H1 (cell line): ENCODE results near the gene TSPAN4. TPM values are rescaled to one million over a fixed set of nuclear protein-coding genes. Genes with fewer than 3 reads are reported as not detected.

ENCODE experiments used
- CTCF ChIA-PET: fragments of 300-600 bp; sonication (Branson Sonifier 250); formaldehyde crosslinking; loops from one replicate; lab custom pipeline; 2021; ENCODE audit not compliant: partially characterized antibody; lab: Charles Lee
- POLR2A ChIA-PET: fragments of 300-600 bp; sonication (Branson Sonifier 250); formaldehyde crosslinking; loops from one replicate; lab custom pipeline; 2021; ENCODE audit warnings: inconsistent platforms; ENCODE audit not compliant: partially characterized antibody; lab: Charles Lee
- DNase-seq, 2 experiments: peaks; one replicate each; pipeline versions ENCODE4 v3.0.0 to v3.0.0-alpha.2; 2010 to 2022; ENCODE audit warnings: low spot score in 2 of 2, low read depth in 1 of 2, mixed read lengths in 1 of 2
- FAIRE-seq: peaks from 2 replicates; lab custom pipeline; 2011; peaks lifted over from hg19 to GRCh38; lab: Jason Lieb, UNC
- H2AFZ ChIP-seq: 2 replicates; pipeline ENCODE4 v1.8.1; 2012; ENCODE audit warnings: low read length, inconsistent platforms
- H2AK5ac ChIP-seq: 2 replicates; pipeline ENCODE4 v1.6.1; 2013; ENCODE audit warnings: low read depth, low read length
- H2BK120ac ChIP-seq: replicated peaks from 2 replicates; pipeline ENCODE3; 2013; ENCODE audit warnings: low read depth, low read length, inconsistent platforms
- H2BK12ac ChIP-seq: 2 replicates; pipeline ENCODE4 v1.6.1; 2013; ENCODE audit warnings: low read depth, low read length
- H2BK15ac ChIP-seq: 2 replicates; pipeline ENCODE4 v1.6.1; 2013; ENCODE audit warnings: low read length
- H2BK20ac ChIP-seq: 2 replicates; pipeline ENCODE4 v1.6.1; 2013; ENCODE audit warnings: low read length
- H2BK5ac ChIP-seq: 2 replicates; pipeline ENCODE4 v1.6.1; 2013; ENCODE audit warnings: low read depth, low read length
- H3K14ac ChIP-seq: 2 replicates; pipeline ENCODE4 v1.6.1; 2013; ENCODE audit warnings: inconsistent platforms; ENCODE audit not compliant: insufficient read length
- H3K18ac ChIP-seq: 2 replicates; pipeline ENCODE4 v1.6.1; 2013; ENCODE audit warnings: low read length; ENCODE audit errors: extremely low read depth
- H3K23ac ChIP-seq: 2 replicates; pipeline ENCODE4 v1.6.1; 2013; ENCODE audit warnings: inconsistent platforms; ENCODE audit not compliant: insufficient read length
- H3K23me2 ChIP-seq: 2 replicates; pipeline ENCODE4 v1.6.1; 2013; ENCODE audit warnings: low read depth, low read length
- H3K27ac ChIP-seq: 2 replicates; pipeline ENCODE4 v1.6.1; 2011; ENCODE audit warnings: low read depth, low read length, inconsistent platforms
- H3K27me3 ChIP-seq, 4 experiments: replicated peaks in 1 of 4; 1 replicate in 1 of 4; 2 replicates in 3 of 4; pipeline versions ENCODE4 v1.6.1 to v1.8.1; 2011 to 2013; ENCODE audit warnings: low read length in 3 of 4, mild to moderate bottlenecking in 3 of 4, inconsistent platforms in 2 of 4, mixed read lengths in 2 of 4, moderate library complexity in 1 of 4; ENCODE audit not compliant: control insufficient read depth in 3 of 4, insufficient read depth in 3 of 4; ENCODE audit errors: extremely low read depth in 1 of 4
- H3K36me3 ChIP-seq, 4 experiments: 2 replicates each; pipeline versions ENCODE4 v1.6.1 to v1.8.1; 2011 to 2013; ENCODE audit warnings: mild to moderate bottlenecking in 4 of 4, low read length in 3 of 4, moderate library complexity in 2 of 4, control low read depth in 1 of 4, inconsistent platforms in 1 of 4; ENCODE audit not compliant: insufficient read depth in 4 of 4, control insufficient read depth in 2 of 4
- H3K4ac ChIP-seq: replicated peaks from 2 replicates; pipeline ENCODE3; 2013; ENCODE audit warnings: low read length, low read depth, mixed read lengths, inconsistent platforms; ENCODE audit not compliant: insufficient read length
- H3K4me1 ChIP-seq, 4 experiments: replicated peaks in 1 of 4; 1 replicate in 1 of 4; 2 replicates in 3 of 4; pipeline versions ENCODE4 v1.6.1 to v1.8.1; 2011 to 2013; ENCODE audit warnings: low read length in 3 of 4, inconsistent platforms in 2 of 4, mixed read lengths in 1 of 4; ENCODE audit not compliant: insufficient read depth in 4 of 4, control insufficient read depth in 3 of 4
- H3K4me2 ChIP-seq, 2 experiments: 2 replicates each; pipeline versions ENCODE4 v1.6.1 to v1.8.1; 2011 to 2013; ENCODE audit warnings: low read depth in 2 of 2, low read length in 2 of 2, control low read depth in 1 of 2, inconsistent platforms in 1 of 2, mild to moderate bottlenecking in 1 of 2; ENCODE audit not compliant: insufficient read depth in 1 of 2
- H3K4me3 ChIP-seq, 4 experiments: fragments of 200-600, 300-600 bp in 1 of 4; sonication (generic), shearing (Covaris generic), sonication (Bioruptor Twin) in 1 of 4; 2 replicates each; pipeline versions ENCODE4 v1.5.1 to v1.8.1; 2011 to 2016; ENCODE audit warnings: low read length in 4 of 4, low read depth in 3 of 4, control low read depth in 2 of 4, inconsistent platforms in 2 of 4, mild to moderate bottlenecking in 2 of 4, mixed read lengths in 1 of 4, moderate library complexity in 1 of 4; ENCODE audit not compliant: insufficient read depth in 2 of 4; ENCODE audit errors: extremely low read depth in 1 of 4
- H3K56ac ChIP-seq: replicated peaks from 2 replicates; pipeline ENCODE3; 2013; ENCODE audit warnings: low read depth, mild to moderate bottlenecking, mixed read lengths, low read length, inconsistent platforms; ENCODE audit not compliant: insufficient read length
- H3K79me1 ChIP-seq: 2 replicates; pipeline ENCODE4 v1.6.1; 2013; ENCODE audit warnings: low read depth, low read length, control low read depth
- H3K79me2 ChIP-seq, 2 experiments: 2 replicates each; pipeline versions ENCODE4 v1.6.1 to v1.8.1; 2012 to 2013; ENCODE audit warnings: low read length in 2 of 2, mild to moderate bottlenecking in 2 of 2, inconsistent platforms in 1 of 2; ENCODE audit not compliant: insufficient read depth in 2 of 2, control insufficient read depth in 1 of 2
- H3K9ac ChIP-seq, 4 experiments: replicated peaks in 1 of 4; 1 replicate in 1 of 4; 2 replicates in 3 of 4; pipeline versions ENCODE4 v1.6.1 to v1.8.1; 2011 to 2013; ENCODE audit warnings: low read depth in 3 of 4, low read length in 3 of 4, control low read depth in 2 of 4, mild to moderate bottlenecking in 2 of 4, moderate library complexity in 2 of 4, inconsistent platforms in 1 of 4; ENCODE audit errors: extremely low read depth in 1 of 4
- H3K9me3 ChIP-seq, 2 experiments: 2 replicates each; pipeline versions ENCODE4 v1.6.1 to v1.8.1; 2012 to 2013; ENCODE audit warnings: mild to moderate bottlenecking in 2 of 2, moderate library complexity in 2 of 2, control low read depth in 1 of 2, inconsistent platforms in 1 of 2, low read depth in 1 of 2, low read length in 1 of 2, mixed read lengths in 1 of 2; ENCODE audit not compliant: insufficient read depth in 2 of 2
- H4K20me1 ChIP-seq, 2 experiments: replicated peaks in 1 of 2; 2 replicates each; pipeline versions ENCODE3 to v1.8.1; 2011 to 2013; ENCODE audit warnings: inconsistent platforms in 2 of 2, low read length in 2 of 2, mild to moderate bottlenecking in 1 of 2; ENCODE audit not compliant: insufficient read depth in 2 of 2, control insufficient read depth in 1 of 2
- H4K5ac ChIP-seq: 2 replicates; pipeline ENCODE4 v1.6.1; 2013; ENCODE audit warnings: low read length, low read depth, mixed read lengths, inconsistent platforms; ENCODE audit not compliant: insufficient read length
- H4K8ac ChIP-seq: 2 replicates; pipeline ENCODE4 v1.8.0; 2013; ENCODE audit warnings: mild to moderate bottlenecking, moderate library complexity, low read length, inconsistent platforms; ENCODE audit not compliant: insufficient read depth; ENCODE audit errors: extremely low read depth
- H4K91ac ChIP-seq: replicated peaks from 2 replicates; pipeline ENCODE3; 2013; ENCODE audit warnings: low read length, mixed read lengths, inconsistent platforms; ENCODE audit not compliant: insufficient read length
- CEBPB ChIP-seq: IDR thresholded peaks from 2 replicates; pipeline ENCODE4 v1.6.1; 2012; ENCODE audit warnings: low read depth, low read length
- CHD1 ChIP-seq: IDR thresholded peaks from 2 replicates; pipeline ENCODE4 v1.6.1; 2012; ENCODE audit warnings: low read depth, low read length, improper control_type of control experiment
- CHD2 ChIP-seq: IDR thresholded peaks from 2 replicates; pipeline ENCODE4 v1.6.1; 2012; ENCODE audit warnings: low read length, improper control_type of control experiment
- CREB1 ChIP-seq: IDR thresholded peaks from 2 replicates; pipeline ENCODE4 v1.6.1; 2012; ENCODE audit warnings: inconsistent platforms
- EP300 ChIP-seq, 2 experiments: IDR thresholded peaks; 1 replicate in 1 of 2; 2 replicates in 1 of 2; pipeline ENCODE4 v1.6.1; 2011 to 2012; ENCODE audit warnings: low read depth in 2 of 2, low read length in 2 of 2, mild to moderate bottlenecking in 2 of 2, borderline replicate concordance in 1 of 2, inconsistent platforms in 1 of 2, moderate library complexity in 1 of 2
- KDM1A ChIP-seq: fragments of 200-600, 300-600 bp; sonication (generic); IDR thresholded peaks from 2 replicates; pipeline ENCODE4 v1.7.1; 2016; ENCODE audit warnings: mild to moderate bottlenecking, low read length, borderline replicate concordance
- KDM5A ChIP-seq: fragments of 200-600 bp; IDR thresholded peaks from 2 replicates; pipeline ENCODE4 v1.7.1; 2012; ENCODE audit warnings: mild to moderate bottlenecking, low read length, inconsistent platforms, mixed read lengths
- POLR2AphosphoS5 ChIP-seq: IDR thresholded peaks from 2 replicates; pipeline ENCODE4 v1.6.1; 2011; ENCODE audit warnings: low read depth, low read length
- TAF7 ChIP-seq: optimal IDR thresholded peaks from 2 replicates; pipeline ENCODE3; 2011; ENCODE audit warnings: low read depth, mild to moderate bottlenecking, inconsistent platforms, low read length, moderate library complexity, borderline replicate concordance
- WGBS, 2 experiments: shearing (Covaris generic) in 1 of 2; methylation state at CpG; one replicate each; pipeline versions ENCODE4 v1.1.6 to v1.1.7; 2013 to 2015; ENCODE audit warnings: low lambda C conversion rate in 2 of 2, mixed read lengths in 2 of 2, inconsistent platforms in 1 of 2, low coverage in 1 of 2, missing lambda C conversion rate in 1 of 2; ENCODE audit not compliant: insufficient replicate concordance in 2 of 2, insufficient coverage in 1 of 2, insufficient read length in 1 of 2; ENCODE audit errors: extremely low coverage in 1 of 2, missing lambda C conversion rate in 1 of 2; 5-methylcytosine and 5-hydroxymethylcytosine counted together
- polyA plus RNA-seq, 7 experiments: library from polyadenylated mRNA; depleted of rRNA in 3 of 7; stranded (reverse) in 5 of 7; unstranded in 2 of 7; fragments of >200 nt in 5 of 7; fragments of 200-250 nt in 2 of 7; gene quantifications; 1 replicate in 5 of 7; 2 replicates in 1 of 7; 4 replicates in 1 of 7; pipeline versions ENCODE4 v1.2.1 to v1.2.3, GENCODE V29; 2011 to 2013; ENCODE audit warnings: missing spikeins in 2 of 7, mixed read lengths in 2 of 7
- total RNA-seq: library from RNA; stranded (reverse); fragmentation: NEBNext Ultra II Directional; extraction: Animal tissue kit (Norgen Biotek cat#: 25700); gene quantifications from 2 replicates; pipeline ENCODE4 v1.2.1, GENCODE V29; 2021

TSPAN4 gene
- total and polyA plus RNA-seq, 2 of the 8 experiments (the other 6 are each of a cell fraction or from before 2014, with no cell fraction given) = 74.1 to 145 TPM

GRCh38 chr11:824942-825341 lies 17.7 kb upstream of the TSPAN4 start:
- H3K23ac ChIP-seq = no peak overlapping the region
- no peak overlapping the region for H4K5ac ChIP-seq
- CTCF ChIA-PET = interaction anchor here (0.9 to 1.4 kb wide), 4 partner anchors 13 to 32 kb away, joined by 3 to 4 read pairs (median 4); no protein-coding TSS in a partner anchor
- peaks cover 8% of the 10 kb centered on the region for H3K79me1 ChIP-seq
- no peak overlapping the region for H4K8ac ChIP-seq
- no peak overlapping the region for H2BK120ac ChIP-seq
- peaks cover 0 to 20% (median 11%) of the 10 kb centered on the region in 4 experiments; a peak in 5 of 7 replicates for H3K27me3 ChIP-seq
- no peak overlapping the region for H2BK5ac ChIP-seq
- POLR2A ChIA-PET = interaction anchor here (1.4 to 53.0 kb wide), 3 partner anchors 5 to 26 kb away, joined by 5 to 1917 read pairs (median 1917); partner anchors contain the start of genes CD151, CEND1, CRACR2B and PIDD1
- DNase-seq (no peak), FAIRE-seq (no peak)
- H3K9ac ChIP-seq = no peak overlapping the region
- H3K56ac ChIP-seq = no peak overlapping the region
- no peak overlapping the region for H2BK15ac ChIP-seq
- no peak overlapping the region for H3K4ac ChIP-seq
- no peak overlapping the region for H2BK12ac ChIP-seq
- H3K9me3 ChIP-seq = no peaks in the 10 kb centered on the region
- no peak overlapping the region for H3K27ac ChIP-seq
- H2AK5ac ChIP-seq = no peak overlapping the region
- no peak overlapping the region for H3K4me3 ChIP-seq
- 79% methylated on average over 10 of the region's 11 CpGs; no CpG with 5 or more reads in 1 of the 2 experiments for WGBS, 2 experiments
- no peak overlapping the region for H4K91ac ChIP-seq
- no peak overlapping the region for H3K18ac ChIP-seq
- H3K14ac ChIP-seq = no peak overlapping the region
- peaks cover 0 to 5% of the 10 kb centered on the region in 2 experiments; a peak in 1 of 4 replicates for H3K79me2 ChIP-seq
- no peak overlapping the region for H3K4me2 ChIP-seq
- H2BK20ac ChIP-seq = no peak overlapping the region
- H2AFZ ChIP-seq = no peak overlapping the region
- H3K36me3 ChIP-seq = peaks cover 0 to 10% (median 1%) of the 10 kb centered on the region in 4 experiments; a peak in 1 of 8 replicates
- H3K4me1 ChIP-seq = peaks cover 0 to 33% (median 26%) of the 10 kb centered on the region in 4 experiments; a peak in 6 of 7 replicates
- peaks cover 0 to 14% of the 10 kb centered on the region in 2 experiments for H4K20me1 ChIP-seq
- H3K23me2 ChIP-seq = peaks cover 16% of the 10 kb centered on the region
- TF ChIP-seq KDM1A (no peak), KDM5A (no peak), TAF7 (no peak), EP300 (IDR thresholded peaks at IDR 0.05; ENCODE audit: borderline replicate concordance in 1 of 2, low read depth in 2 of 2, low read length in 2 of 2) (no peak), CEBPB (no peak), POLR2AphosphoS5 (no peak), CREB1 (no peak), CHD1 (no peak), CHD2 (no peak)
